ENCODE data around the gene NFKBIE. TPM values are rescaled to one million over a fixed set of nuclear protein-coding genes. Genes with fewer than 3 reads are reported as not detected.

The NFKBIE gene
- total RNA-seq, 6 experiments from 2014 or later: 2.5 to 30.2 (median 10.8) TPM

GRCh38 chr6:44258921-44259320 lies 6.4 kb downstream of the NFKBIE start:
- intact Hi-C loops (cut with DNase I): no loop called here
- 100% methylated on average over 2 of the region's 3 CpGs for WGBS (ENCODE audit: insufficient coverage, low coverage, low lambda C conversion rate, missing lambda C conversion rate)

GRCh38 chr6:44258325-44258863 lies 7.0 kb downstream of the NFKBIE start:
- H3K4me1 ChIP-seq: peaks cover 0 to 10% (median under 1%) of the 10 kb centered on the region in 4 donors
- no peaks in the 10 kb centered on the region for H3K27me3 ChIP-seq
- ATAC-seq: no peak
- DNase-seq: peak in 2 of 3 donors; percentile 19 to 49
- no peak overlapping the region for H3K4me3 ChIP-seq
- peaks cover 7 to 30% (median 10%) of the 10 kb centered on the region in 4 donors for H3K36me3 ChIP-seq
- no peak for TF ChIP-seq POLR2A (IDR thresholded peaks at IDR 0.05)
- no peak overlapping the region for H3K27ac ChIP-seq
- intact Hi-C loops (cut with DNase I): no loop called here
- no peaks in the 10 kb centered on the region for H3K9me3 ChIP-seq
- 88% methylated on average over 5 of the region's 9 CpGs for WGBS (ENCODE audit: insufficient coverage, low coverage, low lambda C conversion rate, missing lambda C conversion rate)

More at GRCh38 chr6:44258921-44259320, 6.4 kb downstream of the NFKBIE start:
- Histone ChIP-seq H3K9me3 (no peaks in the 10 kb centered on the region), H3K4me3 (no peak overlapping the region), H3K4me1 (peaks cover 0 to 16% (median 3%) of the 10 kb centered on the region in 4 donors), H3K27me3 (no peaks in the 10 kb centered on the region), H3K36me3 (peaks cover 3 to 24% (median 6%) of the 10 kb centered on the region in 4 donors), H3K27ac (no peak overlapping the region)
- TF ChIP-seq CTCF (IDR thresholded peaks at IDR 0.05) (no peak), POLR2A (IDR thresholded peaks at IDR 0.05) (no peak)
- DNase-seq (peak in 1 of 3 donors; percentile 45), ATAC-seq (no peak)

- H3K36me3 ChIP-seq: peaks cover 7 to 35% (median 14%) of the 10 kb centered on the region in 4 donors
- H3K27me3 ChIP-seq: no peaks in the 10 kb centered on the region
- H3K4me3 ChIP-seq: peak overlapping the region; percentile 91 to 94 (median 94)
- TF ChIP-seq CTCF (IDR thresholded peaks at IDR 0.05) (peak in 1 of 4 donors; percentile 4), POLR2A (IDR thresholded peaks at IDR 0.05) (no peak)
- no peak for ATAC-seq
- WGBS (ENCODE audit: insufficient coverage, low coverage, low lambda C conversion rate, missing lambda C conversion rate): 23% methylated on average over 10 of the region's 15 CpGs
- peaks cover 0 to 8% (median 0%) of the 10 kb centered on the region in 4 donors for H3K4me1 ChIP-seq
- no peaks in the 10 kb centered on the region for H3K9me3 ChIP-seq
- peak overlapping the region; percentile 84 to 89 (median 88) for H3K27ac ChIP-seq
- no peak for DNase-seq
- intact Hi-C loops (cut with DNase I): no loop called here
These were observed 7.5 kb downstream of the NFKBIE start for GRCh38 chr6:44257753-44258324.

- Histone ChIP-seq H3K27me3 (no peaks in the 10 kb centered on the region), H3K4me3 (peak within 1 kb of the TSS; percentile 91 to 94 (median 94)), H3K27ac (peak within 1 kb of the TSS; percentile 84 to 89 (median 88)), H3K4me1 (peaks cover 0 to 9% (median 0%) of the 10 kb centered on the region in 4 donors), H3K9me3 (no peaks in the 10 kb centered on the region), H3K36me3 (peaks cover 7 to 42% (median 19%) of the 10 kb centered on the region in 4 donors)
- TF ChIP-seq CTCF (IDR thresholded peaks at IDR 0.05) (peak; percentile 57 to 94 (median 74)), POLR2A (IDR thresholded peaks at IDR 0.05) (peak; percentile 66)
- intact Hi-C loops (cut with DNase I): no loop called here
- 0% methylated on average over 1 of the region's 80 CpGs for WGBS (ENCODE audit: insufficient coverage, low coverage, low lambda C conversion rate, missing lambda C conversion rate)
- peak; percentile 75 to 82 (median 77) for DNase-seq
- peak; percentile 66 to 82 (median 74) for ATAC-seq
These were observed 8.2 kb downstream of the NFKBIE start, which contains the start of gene SLC35B2 for GRCh38 chr6:44257025-44257752. SLC35B2 (minus strand) TSS chr6:44257528; CDS start chr6:44257410, 118 bp downstream.

- peak overlapping the region; percentile 91 to 94 (median 94) for H3K4me3 ChIP-seq
- no peaks in the 10 kb centered on the region for H3K27me3 ChIP-seq
- no peaks in the 10 kb centered on the region for H3K9me3 ChIP-seq
- intact Hi-C loops (cut with DNase I): no loop called here
- WGBS (ENCODE audit: insufficient coverage, low coverage, low lambda C conversion rate, missing lambda C conversion rate): 3% methylated on average over 5 of the region's 12 CpGs
- peaks cover 7 to 46% (median 23%) of the 10 kb centered on the region in 4 donors for H3K36me3 ChIP-seq
- TF ChIP-seq CTCF (IDR thresholded peaks at IDR 0.05) (no peak), POLR2A (IDR thresholded peaks at IDR 0.05) (no peak)
- ATAC-seq (no peak), DNase-seq (no peak)
- peaks cover 0 to 13% (median 0%) of the 10 kb centered on the region in 4 donors for H3K4me1 ChIP-seq
- peak overlapping the region; percentile 84 to 89 (median 88) for H3K27ac ChIP-seq
These were observed 8.7 kb downstream of the NFKBIE start for GRCh38 chr6:44256775-44257024.

Data from right lobe of liver (tissue), 6 donors.